ENCODE measurements around the gene KIF3A. TPM values are rescaled to one million over a fixed set of nuclear protein-coding genes. Genes with fewer than 3 reads are reported as not detected.
"Not testable (repeated sequence)": the region's sequence is repeated elsewhere in the genome, so short reads cannot be mapped to it uniquely, and the experiment has no call there.

The KIF3A gene
- total RNA-seq, 1 donor from 2014 or later: 10.6 TPM

DNA sequence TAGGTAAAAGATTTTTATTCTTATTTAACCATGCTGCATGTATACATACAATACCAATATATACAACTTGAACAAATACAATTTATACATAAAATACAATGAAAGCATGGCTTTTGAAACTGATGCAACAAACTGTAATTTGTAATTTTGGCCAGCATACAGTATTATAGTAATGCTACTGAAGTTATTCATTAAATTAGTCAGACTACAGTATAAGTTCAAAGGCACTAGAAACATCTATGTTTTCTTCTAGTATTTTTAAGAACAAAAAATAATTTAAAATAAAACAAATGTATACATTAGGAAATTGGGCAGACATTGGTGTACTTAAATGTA, 44.7 kb downstream of the KIF3A start:
- no peaks in the 10 kb centered on the region for H3K36me3 ChIP-seq (ENCODE audit: control insufficient read depth, insufficient read depth, low read length)
- no peak for DNase-seq (ENCODE audit: low read depth)
- no peak overlapping the region for H3K4me3 ChIP-seq (ENCODE audit: low read depth, low read length)
- TF ChIP-seq, protein P1, sequence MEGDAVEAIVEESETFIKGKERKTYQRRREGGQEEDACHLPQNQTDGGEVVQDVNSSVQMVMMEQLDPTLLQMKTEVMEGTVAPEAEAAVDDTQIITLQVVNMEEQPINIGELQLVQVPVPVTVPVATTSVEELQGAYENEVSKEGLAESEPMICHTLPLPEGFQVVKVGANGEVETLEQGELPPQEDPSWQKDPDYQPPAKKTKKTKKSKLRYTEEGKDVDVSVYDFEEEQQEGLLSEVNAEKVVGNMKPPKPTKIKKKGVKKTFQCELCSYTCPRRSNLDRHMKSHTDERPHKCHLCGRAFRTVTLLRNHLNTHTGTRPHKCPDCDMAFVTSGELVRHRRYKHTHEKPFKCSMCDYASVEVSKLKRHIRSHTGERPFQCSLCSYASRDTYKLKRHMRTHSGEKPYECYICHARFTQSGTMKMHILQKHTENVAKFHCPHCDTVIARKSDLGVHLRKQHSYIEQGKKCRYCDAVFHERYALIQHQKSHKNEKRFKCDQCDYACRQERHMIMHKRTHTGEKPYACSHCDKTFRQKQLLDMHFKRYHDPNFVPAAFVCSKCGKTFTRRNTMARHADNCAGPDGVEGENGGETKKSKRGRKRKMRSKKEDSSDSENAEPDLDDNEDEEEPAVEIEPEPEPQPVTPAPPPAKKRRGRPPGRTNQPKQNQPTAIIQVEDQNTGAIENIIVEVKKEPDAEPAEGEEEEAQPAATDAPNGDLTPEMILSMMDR (IDR thresholded peaks at IDR 0.05; ENCODE audit: insufficient read depth, low read length, poor library complexity, severe bottlenecking): no peak
- no peaks in the 10 kb centered on the region for H3K27me3 ChIP-seq (ENCODE audit: control insufficient read depth, insufficient read depth, low read length)

DNA sequence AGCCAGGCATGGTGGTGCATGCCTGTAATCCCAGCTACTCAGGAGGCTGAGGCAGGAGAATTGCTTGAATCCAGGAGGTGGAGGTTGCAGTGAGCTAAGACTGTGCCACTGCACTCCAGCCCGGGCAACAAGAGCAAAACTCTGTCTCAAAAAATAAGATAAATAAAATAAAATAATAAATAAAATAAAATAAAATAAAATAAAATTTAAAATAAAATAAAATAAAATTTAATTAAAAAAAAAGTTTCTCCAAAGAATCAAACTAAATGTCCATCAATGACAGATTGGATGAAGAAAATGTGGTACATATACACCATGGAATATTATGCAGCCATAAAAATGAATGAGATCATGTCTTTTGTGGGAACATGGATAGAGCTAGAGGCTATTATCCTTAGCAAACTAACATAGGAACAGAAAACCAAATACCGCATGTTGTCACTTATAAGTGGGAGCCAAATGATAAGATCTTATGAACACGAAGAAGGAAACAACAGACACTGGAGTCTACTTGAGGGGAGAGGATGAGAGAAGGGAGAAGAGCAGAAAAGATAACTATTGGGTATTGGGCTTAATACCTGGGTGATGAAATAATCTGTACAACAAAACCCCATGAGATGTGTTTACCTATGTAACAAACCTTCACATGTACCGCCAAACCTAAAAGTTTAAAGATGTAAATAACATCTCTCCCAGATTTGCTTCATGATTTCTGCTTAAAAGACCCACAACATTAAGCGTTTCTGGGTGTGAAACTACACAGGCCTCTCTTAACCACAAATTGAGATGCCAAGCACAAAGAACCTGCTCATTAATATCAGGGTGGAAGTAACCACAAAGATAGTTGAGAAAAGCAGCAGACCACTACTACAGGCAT, 45.4 kb downstream of the KIF3A start:
- DNase-seq (ENCODE audit: low read depth); H3K4me3 ChIP-seq (ENCODE audit: low read depth, low read length); H3K27me3 ChIP-seq (ENCODE audit: control insufficient read depth, insufficient read depth, low read length); H3K36me3 ChIP-seq (ENCODE audit: control insufficient read depth, insufficient read depth, low read length): not testable (repeated sequence)

DNA sequence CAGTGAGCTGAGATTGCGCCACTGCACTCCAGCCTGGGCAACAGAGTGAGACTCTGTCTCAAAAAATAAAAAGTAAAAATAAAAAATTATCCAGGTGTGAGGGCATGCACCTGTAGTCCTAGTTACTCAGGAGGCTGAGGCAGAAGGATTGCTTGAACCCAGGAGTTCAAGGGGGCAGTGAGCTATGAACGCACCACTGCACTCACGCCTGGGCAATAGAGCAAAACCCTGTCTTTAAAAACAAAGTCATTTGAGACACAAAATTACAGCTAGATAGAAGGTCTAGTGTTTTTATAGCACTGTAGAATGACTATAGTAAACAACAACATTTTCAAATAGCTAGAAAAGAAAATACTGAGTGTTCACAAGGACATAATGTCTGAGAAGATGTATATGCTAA, 47.2 kb downstream of the KIF3A start:
- TF ChIP-seq, protein P1 (IDR thresholded peaks at IDR 0.05; ENCODE audit: insufficient read depth, low read length, poor library complexity, severe bottlenecking): no peak
- no peak for DNase-seq (ENCODE audit: low read depth)
- Histone ChIP-seq H3K27me3 (ENCODE audit: control insufficient read depth, insufficient read depth, low read length) (no peaks in the 10 kb centered on the region), H3K36me3 (ENCODE audit: control insufficient read depth, insufficient read depth, low read length) (no peaks in the 10 kb centered on the region), H3K4me3 (ENCODE audit: low read depth, low read length) (no peak overlapping the region)

DNA sequence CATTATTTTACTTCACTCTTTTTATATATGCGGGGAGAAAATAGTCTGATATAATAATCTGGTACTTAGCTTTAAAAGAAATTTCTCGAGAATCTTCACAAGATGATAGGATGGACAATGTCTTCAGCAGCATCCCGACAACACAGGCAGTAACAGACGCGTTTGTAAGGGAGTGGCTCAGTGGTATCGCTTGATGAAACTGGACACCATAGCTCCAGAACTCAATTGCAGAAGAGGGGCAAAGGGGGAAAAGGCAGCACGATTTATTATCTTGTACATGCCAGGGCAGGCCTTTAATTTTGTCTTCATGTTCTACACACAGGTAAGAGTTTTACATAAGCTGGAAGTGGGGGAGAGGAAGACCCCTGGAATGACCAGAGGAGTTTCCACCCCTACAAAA, 47.8 kb downstream of the KIF3A start:
- no peaks in the 10 kb centered on the region for H3K36me3 ChIP-seq (ENCODE audit: control insufficient read depth, insufficient read depth, low read length)
- no peaks in the 10 kb centered on the region for H3K27me3 ChIP-seq (ENCODE audit: control insufficient read depth, insufficient read depth, low read length)
- TF ChIP-seq, protein P1 (IDR thresholded peaks at IDR 0.05; ENCODE audit: insufficient read depth, low read length, poor library complexity, severe bottlenecking): no peak
- no peak for DNase-seq (ENCODE audit: low read depth)
- no peak overlapping the region for H3K4me3 ChIP-seq (ENCODE audit: low read depth, low read length)

DNA sequence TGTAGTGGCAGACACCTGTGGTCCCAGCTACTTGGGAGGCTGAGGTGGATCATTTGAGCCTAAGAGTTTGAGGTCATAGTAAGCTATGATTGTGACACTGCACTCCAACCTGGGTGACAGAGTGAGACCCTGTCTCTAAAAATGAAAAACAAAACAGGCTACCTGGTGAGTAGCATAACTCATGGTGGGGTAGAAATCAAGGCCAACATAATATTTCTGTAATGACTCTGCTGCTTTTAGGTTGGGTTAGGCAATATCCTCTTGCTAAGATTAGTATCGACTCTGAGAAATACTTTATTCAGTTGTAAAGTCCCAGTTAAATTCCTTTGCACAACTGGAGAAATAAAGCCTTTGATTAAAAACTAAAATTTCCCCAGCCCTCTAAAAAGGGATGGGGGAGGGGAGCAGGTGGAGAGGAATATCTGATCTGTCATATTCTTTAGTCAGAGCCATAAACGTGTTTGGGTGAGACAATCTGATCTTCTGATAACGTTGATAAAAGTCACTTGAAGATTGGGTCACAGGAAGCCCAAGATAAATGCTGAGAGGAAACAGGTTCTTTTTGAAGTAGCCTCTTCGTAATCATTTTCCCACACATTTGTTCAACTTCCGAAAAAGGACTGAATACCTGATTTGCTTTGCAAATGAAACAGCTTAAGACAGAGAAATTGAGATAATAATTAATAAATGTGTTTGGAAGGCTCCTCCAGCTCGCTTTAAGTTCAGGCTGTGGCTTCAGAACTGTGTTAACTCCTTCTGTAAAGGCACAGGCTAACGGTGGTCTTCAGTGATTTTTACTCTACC, 48.6 kb downstream of the KIF3A start:
- Histone ChIP-seq H3K27me3 (ENCODE audit: control insufficient read depth, insufficient read depth, low read length) (no peaks in the 10 kb centered on the region), H3K4me3 (ENCODE audit: low read depth, low read length) (no peak overlapping the region), H3K36me3 (ENCODE audit: control insufficient read depth, insufficient read depth, low read length) (no peaks in the 10 kb centered on the region)
- DNase-seq (ENCODE audit: low read depth): no peak
- TF ChIP-seq, protein P1 (IDR thresholded peaks at IDR 0.05; ENCODE audit: insufficient read depth, low read length, poor library complexity, severe bottlenecking): no peak

DNA sequence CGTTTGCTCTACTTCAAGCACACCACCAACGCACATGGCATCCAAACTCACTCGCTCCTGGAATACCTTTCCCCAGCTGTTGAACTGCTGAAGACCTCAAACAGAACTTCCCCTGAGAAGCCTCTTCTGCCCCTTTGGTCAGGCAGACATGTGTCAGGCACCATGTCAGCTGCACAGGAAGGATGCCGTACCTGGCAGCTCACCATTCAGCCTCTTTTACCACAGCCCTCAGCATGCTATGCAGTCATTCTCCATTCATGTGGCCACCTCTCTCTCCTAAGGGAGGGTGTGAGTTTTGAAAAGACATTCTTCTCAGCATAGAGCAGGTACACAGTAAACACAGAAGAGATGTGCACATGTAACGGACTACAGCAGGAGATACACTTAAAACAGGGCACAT, 49.4 kb downstream of the KIF3A start:
- TF ChIP-seq, protein P1 (IDR thresholded peaks at IDR 0.05; ENCODE audit: insufficient read depth, low read length, poor library complexity, severe bottlenecking): no peak
- H3K27me3 ChIP-seq (ENCODE audit: control insufficient read depth, insufficient read depth, low read length): no peaks in the 10 kb centered on the region
- no peak overlapping the region for H3K4me3 ChIP-seq (ENCODE audit: low read depth, low read length)
- DNase-seq (ENCODE audit: low read depth): no peak
- no peaks in the 10 kb centered on the region for H3K36me3 ChIP-seq (ENCODE audit: control insufficient read depth, insufficient read depth, low read length)

Measured in kidney epithelial cell (primary cell).